Non-pigmented ciliary epithelial cell (primary cell): Measurements from ENCODE around the gene MACROH2A1.

Source experiments
- DNase-seq: peaks from one replicate; pipeline ENCODE4 v3.0.0-alpha.2; 2010; ENCODE audit warnings: low read depth

MACROH2A1 gene

GRCh38 chr5:135398855-135399793 lies at the start of gene MACROH2A1:
Gene MACROH2A1 (minus strand): TSS chr5:135399231. CDS start chr5:135389093, 10,138 bp downstream.
- no peak for DNase-seq

GRCh38 chr5:135448071-135448739 lies 49.2 kb upstream of the MACROH2A1 start:
- DNase-seq: no peak

DNA sequence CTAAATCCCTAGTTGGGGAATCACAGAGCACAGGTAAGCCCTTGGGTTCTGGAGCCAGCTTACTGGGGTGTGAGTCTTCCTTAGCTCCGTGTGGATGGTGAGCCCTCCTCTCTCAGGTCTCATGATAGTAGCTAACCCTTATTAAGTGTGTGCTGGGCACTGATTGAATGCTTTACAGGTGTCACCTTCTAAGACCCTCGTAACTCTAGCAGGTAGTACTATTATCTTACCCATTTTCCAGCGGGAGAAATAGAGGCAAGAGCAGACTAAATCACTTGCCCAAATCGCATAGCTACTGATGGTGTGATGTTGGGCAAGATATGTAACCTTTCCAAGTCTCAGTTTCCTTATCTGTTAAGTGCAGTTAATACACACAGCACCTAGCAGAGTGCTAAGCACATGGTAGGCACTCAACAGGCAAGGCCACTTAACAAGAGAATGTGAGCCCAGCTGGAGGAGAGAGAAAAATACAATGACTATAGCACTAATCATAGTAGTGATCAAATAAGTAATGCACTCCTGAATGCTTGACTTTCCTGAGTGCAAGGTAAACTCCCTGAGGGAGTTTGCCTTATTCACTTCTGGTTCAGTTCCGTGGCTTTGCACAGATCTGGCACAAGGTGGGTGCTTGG lies 48.4 kb upstream of the MACROH2A1 start, which contains the start of gene DCANP1:
DCANP1 (minus strand) TSS at position 51 of the 632 bp plus-strand sequence. CDS start 240 bp downstream, outside the sequence.
- no peak for DNase-seq

GRCh38 chr5:135446615-135447014 lies 47.6 kb upstream of the MACROH2A1 start:
- DNase-seq: no peak

DNA sequence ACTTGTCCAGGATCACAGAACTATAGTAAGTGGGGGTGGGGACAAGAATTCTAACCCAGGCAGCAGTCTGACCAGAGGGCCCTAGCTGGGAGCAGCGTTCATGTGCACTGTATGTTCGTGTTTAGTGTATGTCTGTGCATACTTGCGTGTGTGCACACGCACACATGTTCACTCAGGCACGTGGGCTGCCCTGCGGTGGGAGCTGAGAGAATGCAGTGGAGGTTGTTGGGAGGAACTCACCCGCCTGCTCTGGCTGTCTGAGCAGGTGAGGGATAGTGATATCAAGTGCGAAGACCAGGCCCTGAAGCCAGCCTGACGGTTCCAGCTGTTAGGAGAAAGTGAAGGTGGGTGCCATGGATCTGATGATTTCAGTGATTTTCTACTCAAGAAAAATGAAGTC lies 47.2 kb upstream of the MACROH2A1 start:
- DNase-seq: no peak

DNA sequence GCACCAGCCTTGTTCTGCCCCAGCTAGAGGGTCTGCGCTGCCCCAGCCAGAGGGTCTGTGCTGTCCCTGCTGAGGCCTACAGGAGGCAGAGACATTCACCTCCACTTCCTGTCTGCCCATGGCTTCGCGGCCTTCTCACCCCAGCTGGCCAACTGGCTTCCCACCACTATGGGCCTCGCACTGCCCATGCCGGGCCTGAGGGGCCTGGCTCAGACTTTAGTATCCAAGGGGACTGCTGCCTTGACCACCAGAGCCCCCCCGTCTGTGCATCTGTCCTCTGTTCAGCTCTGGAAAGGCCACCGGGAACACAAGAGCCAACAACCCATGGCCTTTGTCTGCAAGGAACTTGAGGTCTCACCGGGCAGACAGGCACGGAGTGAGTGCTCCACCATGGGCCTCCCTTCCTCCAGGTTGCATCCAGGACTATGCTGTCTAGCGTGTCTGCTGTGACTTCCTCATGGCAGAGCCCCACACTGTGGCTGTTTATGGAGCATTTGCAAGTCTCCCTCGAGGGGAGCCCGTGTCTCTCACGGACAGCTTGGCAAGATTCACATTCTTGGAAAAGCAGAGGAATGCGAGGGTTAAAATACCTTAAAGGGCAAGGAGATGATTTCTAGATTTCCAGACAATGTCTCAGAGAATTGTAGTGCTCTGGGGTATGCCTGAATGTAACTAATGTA lies 46.4 kb upstream of the MACROH2A1 start:
- no peak for DNase-seq

- DNase-seq: no peak
Measured at GRCh38 chr5:135444881-135445280, 45.9 kb upstream of the MACROH2A1 start.

- DNase-seq: no peak
Measured at GRCh38 chr5:135444360-135444759, 45.3 kb upstream of the MACROH2A1 start.

- DNase-seq: no peak
Measured at GRCh38 chr5:135443161-135443960, 44.3 kb upstream of the MACROH2A1 start.

GRCh38 chr5:135442431-135443160 lies 43.6 kb upstream of the MACROH2A1 start:
- no peak for DNase-seq

DNA sequence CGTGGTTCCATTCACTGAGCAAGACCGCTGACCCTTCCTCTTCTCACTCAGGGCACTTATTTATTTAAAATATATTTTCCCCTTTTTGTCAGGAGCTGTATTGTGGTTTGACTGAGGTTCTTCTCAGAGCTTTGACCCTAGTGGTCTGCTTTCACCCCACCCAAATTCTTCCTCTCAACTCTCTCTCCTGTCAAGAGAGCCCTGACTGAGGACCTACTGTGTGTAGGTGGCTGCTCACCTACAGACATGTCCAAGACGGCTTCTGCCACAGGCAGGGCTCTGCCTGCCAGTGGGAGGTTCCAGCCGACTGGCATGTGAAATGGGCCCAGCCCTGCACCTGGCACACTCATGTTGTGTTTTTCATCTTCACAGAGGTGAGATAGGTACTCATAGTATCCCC lies 42.9 kb upstream of the MACROH2A1 start:
- no peak for DNase-seq

GRCh38 chr5:135441350-135441831 lies 42.4 kb upstream of the MACROH2A1 start:
- DNase-seq: no peak

- DNase-seq: no peak
Measured at GRCh38 chr5:135440916-135441315, 41.9 kb upstream of the MACROH2A1 start.

DNA sequence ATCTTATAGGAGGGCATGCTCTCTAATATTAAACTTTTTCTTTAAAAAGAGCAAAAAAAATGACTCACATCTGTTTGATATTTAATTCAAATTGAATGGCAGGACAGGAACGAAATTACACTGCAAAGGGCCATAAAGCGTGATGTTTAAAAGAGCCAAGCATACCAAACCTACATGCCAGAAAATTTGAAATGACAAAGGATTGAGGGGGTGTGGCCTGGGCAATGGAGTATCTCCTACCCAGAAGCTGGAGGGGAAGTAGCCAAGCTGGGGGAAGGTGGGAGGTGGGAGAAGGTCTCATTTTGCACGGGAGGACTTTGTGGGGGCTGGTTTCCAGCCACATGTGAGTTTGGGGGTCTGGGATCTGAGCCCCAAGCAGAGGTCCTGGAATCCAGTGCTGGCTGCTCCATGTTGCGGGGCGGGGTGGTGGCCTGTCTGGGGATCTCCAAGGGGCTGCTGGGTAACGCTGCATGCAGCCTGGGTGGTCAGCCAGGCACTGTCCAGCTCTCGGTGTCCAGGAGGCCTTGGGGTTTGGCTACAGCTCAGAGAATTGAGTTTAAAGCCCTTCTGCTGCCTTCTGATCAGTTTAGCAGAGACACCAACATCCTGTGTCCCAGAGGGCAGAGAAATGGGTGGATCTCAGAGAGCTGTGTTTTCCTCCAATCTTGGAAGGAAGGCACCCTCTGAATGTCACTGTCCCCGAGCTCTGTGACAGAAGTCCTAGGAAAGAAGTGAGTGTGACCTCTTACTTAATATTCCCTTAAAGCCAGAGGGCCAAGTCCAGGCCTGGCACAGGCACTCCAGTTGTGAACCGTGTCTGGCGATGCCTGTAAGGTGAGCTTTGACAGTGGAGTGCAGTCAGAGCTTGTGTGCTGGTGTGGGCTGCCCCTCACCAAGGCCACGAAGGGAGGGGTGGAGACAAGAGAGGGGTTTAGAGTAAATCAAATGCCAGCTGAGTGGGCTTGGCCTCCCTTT lies 40.5 kb upstream of the MACROH2A1 start:
- DNase-seq: no peak

GRCh38 chr5:135438636-135439221 lies 39.7 kb upstream of the MACROH2A1 start:
- no peak for DNase-seq

DNA sequence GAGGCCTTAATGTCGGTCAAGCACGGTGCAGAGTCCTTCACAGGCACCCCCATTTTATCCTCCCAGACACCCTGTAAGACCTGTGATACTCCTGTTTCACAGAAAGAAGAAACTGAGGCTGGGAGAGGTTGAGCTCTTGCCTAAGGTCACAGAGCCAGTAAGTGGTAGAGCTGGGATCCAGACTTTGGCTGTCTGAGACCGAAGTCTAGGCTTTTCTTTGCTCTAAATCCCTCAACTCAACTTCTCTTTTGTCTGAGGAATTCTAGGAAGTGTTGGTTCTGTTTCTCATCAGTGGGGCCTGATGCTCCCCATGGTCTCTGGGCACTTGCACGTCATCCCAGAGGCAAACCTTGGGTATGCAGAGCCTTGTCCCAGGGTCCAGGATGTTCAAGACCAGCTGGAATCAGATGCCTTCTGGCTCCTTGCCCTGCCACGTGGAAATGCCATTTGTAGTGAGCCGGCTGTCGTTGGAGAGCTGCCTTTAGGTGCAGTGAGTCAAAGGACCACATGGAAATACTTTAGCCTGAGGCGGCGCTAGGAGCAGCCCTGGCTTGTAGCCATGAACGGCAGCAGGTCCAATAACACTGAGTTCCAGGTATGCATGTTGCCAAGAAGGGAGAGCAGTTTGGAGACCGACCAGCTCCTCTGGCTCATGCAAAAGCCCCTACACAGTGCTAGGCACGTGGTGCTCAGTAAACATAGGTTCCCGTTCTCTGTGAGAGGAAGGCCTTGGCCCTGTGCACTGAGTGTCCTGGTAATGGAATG lies 38.9 kb upstream of the MACROH2A1 start:
- peak; percentile 52 for DNase-seq

- DNase-seq: no peak
Measured at GRCh38 chr5:135437422-135437795, 38.4 kb upstream of the MACROH2A1 start.

- no peak for DNase-seq
Measured at GRCh38 chr5:135436951-135437418, 38.0 kb upstream of the MACROH2A1 start.
